Stimulated activated CD8-positive, alpha-beta memory T cell treated with anti-CD3 and anti-CD28 coated beads, Interleukin-7, amount 100 ng/mL, for 1 hour (primary cell): ENCODE data around the gene KCNQ2.

Experiments
- DNase-seq, 2 donors: peaks; one replicate each; pipeline ENCODE4 v3.0.0-alpha.2; 2020; ENCODE audit warnings: low read depth in 2 of 2

KCNQ2 gene

DNA sequence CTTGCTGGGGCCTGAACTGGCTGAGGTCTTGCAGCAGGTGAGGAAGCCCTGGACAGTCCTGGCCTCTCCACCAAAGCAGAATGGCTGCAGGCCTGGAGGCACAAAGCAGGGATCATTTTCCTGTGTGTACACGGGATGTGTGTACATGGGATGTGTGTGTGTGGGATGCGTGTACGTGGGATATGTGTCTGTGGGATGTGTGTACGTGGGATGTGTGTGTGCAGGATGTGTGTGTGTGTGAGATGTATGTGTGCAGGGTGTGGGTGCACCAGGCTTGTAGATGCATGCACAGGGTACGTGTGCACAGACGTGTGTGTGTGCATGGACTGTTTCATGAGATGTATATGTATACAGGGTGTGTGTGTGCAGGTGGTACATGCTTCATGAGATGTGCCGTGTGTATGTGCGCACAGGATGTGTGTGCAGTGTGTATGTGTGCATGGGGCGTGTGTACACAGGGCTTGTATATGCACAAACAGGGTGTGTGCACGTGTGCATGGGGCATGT is 103.4 kb downstream of the KCNQ2 start:
- DNase-seq: no peak

DNA sequence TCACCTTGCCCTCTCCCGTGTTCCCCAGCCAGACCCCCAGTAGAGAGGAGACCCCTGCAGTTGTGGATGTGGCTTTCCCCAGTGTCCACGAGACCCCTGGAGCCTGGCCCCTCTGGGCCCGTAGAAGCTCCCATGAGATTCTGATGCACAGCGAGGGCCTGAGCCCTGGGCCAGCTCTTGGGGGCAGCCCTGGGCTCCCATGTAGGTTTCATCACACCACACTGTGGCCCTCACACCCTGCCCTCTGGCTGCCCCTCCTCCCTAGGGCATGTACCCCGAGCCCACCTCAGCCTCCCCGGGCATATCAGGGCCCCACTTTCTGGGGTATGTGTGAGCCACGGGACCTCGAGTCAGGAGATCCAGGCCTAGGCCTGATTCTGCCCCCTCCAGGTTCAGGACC is 104.3 kb downstream of the KCNQ2 start:
- DNase-seq: no peak

- no peak for DNase-seq
Observed at GRCh38 chr20:63367446-63368055, 104.9 kb downstream of the KCNQ2 start.

DNA sequence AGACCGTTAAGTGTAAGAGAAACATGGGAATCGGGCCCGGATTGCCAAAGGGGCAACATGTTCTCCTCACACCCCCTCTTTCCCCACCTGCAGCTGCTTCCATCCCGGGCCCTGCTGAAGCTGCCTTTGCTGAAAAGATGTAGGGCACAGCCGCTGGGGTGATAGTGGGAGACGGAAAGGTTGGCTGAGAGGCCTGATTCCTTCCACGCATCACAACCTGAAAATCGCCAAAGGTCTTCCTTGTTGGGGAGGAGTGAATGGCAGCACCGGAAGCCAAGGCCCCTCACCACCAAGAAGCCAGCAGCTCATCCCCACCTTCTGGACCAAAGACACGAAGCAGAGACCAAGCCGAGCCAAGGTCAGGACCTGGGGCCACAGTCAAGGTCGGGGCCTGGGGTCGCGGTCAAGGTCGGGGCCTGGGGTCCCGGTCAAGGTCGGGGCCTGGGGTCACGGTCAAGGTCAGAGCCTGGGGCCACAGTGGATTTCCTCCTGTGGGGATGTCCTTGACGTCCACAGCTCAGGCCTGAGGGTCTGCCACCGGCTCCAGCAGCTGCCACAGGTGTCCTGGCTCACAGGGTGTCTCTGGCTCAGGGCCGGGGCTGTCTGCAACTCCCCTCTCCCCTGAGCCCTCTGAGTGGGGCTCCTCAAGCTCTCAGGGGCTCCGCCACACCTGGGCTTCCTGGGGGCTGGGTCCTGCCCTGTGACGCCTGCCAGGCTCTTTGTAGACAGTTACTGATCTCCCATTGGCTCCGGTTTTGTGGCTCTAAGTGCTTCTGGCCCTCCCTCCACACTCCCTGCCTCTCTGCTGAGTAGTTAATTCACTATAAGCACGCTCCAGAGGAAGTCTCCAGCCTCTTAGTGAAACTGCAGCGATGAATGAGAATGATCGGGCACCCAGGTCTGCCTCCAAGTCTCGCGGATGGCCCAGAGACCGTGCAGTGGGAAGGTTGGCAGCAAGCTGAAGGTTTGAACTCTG is 105.8 kb downstream of the KCNQ2 start:
- no peak for DNase-seq

- no peak for DNase-seq
Observed at GRCh38 chr20:63365601-63366389, 106.7 kb downstream of the KCNQ2 start.

DNA sequence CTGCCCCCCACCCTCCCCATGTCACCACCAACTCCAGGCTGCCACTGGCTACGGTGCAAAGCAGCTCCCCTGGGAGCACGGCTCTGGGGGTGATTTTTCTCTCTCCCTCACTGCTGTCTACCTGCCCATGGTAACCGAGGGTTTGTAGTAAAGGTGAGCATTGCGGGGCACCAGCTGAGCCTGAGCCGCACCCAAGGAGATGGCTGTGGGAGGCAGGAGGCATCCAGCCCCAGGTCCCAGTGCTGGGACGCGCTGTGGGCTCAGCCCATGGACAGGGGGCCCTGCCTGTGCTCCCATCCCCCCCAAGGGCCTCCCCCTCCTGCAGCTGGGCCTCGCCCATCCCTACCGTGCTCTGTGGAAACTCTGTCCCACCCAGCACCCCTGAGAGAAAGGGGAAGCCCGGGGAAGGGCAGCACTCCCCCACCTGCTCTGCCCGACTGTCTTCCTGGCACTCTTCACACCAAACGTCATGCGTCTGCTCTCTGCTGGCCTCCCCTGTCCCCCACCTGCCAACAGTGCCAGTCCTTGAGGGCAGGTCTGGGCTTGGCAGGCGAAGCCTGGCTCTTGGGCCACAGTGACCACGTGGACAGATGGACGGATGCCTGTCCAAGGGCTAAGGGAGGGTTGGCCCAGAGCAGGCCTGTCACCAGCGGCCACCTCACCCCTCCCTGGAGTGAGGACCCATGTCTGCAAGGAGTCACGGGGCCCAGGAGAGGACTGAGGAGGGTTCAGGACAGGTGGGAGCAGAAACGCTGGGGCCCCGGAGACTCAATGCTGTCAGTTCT is 107.5 kb downstream of the KCNQ2 start:
- DNase-seq: no peak

GRCh38 chr20:63363981-63364561 is 108.4 kb downstream of the KCNQ2 start:
- DNase-seq: no peak

DNA sequence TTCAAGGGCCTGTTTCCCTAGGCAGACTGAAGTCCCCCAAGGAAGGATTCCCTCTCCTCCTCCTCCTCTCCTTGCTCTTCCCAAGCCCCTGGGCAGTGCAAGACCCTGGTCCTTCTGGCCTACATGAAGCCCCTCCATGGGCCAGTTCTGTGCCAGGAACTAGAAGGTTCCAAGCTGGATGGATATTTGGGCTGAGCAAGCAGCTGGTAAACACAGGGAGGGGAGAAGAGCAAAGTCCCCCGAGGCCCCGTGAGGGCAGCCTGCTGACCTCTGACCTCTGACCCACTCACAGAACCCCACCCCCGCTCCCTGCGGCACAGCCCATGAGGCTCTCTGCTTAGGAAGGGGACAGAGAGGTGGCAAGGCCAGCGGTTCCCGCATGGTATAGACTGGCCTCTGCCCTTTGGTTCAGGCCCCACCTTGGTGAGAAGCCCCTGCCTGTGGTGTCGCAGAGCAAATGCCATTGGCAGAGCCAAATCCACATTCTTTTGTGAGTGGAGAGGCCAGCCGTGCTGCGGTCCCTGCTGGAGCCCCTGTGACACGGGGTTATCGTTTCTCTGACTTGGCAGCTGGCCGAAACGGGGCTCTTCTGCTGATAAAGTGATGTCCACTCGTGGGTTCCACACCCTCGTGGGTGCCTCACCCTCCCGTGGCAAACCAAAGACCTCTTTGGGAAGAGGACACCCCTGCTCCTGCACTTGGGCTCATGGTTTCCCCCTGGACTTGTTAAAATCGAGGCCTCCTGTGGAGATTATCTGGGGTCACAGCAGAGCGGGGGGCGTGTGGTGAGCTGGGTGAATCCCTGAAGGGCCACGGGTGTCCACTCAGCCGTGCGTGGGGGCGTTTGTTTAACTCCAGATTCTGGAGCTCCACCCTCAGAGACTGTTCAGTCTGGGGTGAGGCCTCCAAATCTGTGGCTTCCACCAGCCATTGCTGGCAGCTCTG is 109.2 kb downstream of the KCNQ2 start:
- DNase-seq: no peak

DNA sequence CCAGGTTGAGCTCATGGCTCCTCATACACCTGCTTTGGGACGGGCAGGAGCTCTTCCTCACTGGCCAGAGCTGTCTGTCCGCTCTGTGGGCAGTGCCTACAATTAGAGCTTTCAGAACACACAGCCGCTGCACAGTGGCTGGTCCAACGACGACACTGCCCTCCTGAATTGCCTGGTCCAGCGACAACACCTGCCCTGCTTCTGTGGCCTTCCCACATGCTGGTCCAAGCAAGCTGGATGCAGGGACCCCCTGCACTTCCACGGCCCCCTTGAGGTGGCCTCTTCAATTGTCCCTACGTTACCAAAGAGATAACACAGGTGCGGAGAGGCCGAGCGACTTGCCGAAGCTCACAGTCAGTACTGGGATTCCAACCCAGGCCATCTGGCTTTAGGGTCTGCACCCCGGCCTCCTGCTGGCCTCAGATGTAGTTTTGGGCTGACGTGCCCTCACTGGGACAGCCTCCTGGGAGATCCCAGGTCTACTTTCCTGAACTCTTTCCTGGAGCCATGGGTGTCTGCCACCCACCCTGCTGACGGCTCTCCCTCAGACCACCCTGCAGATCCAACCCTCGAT is 109.9 kb downstream of the KCNQ2 start:
- no peak for DNase-seq

DNA sequence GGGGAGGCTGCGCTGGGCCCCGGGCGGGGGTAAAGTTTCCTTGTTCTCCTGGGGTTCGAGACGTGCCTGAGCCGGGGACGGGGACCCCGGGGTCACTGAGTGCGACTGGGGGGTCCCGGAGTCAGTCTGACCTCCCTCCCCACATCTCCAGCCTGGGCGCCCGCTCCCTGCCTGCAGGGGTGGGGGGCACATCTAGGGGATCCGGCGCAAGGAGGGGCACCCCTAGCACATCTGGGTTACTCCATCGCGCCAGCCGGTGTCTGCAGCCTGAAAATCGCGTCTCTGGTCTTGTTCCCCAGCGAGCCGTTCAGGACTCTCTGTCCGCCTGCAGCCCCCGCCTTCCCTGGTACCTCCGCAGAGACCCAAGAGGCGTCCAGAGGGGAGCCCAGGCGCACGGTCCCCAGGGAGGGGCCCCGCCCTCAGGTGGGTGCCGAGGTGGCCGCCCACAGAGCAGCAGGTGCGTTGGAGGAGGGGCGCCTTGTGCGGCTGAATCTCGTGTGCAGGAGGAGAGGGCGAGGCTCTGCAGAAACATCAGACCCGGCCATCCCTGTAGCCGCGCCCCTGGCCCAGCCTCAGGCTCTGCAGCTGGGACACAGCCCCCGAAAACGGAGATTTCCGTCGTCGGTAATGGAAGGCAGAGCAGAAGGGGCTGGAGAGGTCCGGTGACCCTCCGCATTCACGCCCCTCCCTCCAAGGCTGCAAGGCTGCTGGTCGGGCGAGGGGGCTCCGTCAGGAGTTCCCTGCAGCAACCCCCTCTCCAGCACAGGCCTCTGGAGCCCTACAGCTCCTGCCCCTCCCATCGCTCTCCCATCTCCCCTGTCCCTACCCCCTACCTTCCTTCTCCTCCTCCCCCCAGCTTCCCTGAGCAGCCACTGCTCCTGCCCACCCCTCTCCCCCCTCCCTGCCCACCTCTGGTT is 110.7 kb downstream of the KCNQ2 start:
- no peak for DNase-seq

DNA sequence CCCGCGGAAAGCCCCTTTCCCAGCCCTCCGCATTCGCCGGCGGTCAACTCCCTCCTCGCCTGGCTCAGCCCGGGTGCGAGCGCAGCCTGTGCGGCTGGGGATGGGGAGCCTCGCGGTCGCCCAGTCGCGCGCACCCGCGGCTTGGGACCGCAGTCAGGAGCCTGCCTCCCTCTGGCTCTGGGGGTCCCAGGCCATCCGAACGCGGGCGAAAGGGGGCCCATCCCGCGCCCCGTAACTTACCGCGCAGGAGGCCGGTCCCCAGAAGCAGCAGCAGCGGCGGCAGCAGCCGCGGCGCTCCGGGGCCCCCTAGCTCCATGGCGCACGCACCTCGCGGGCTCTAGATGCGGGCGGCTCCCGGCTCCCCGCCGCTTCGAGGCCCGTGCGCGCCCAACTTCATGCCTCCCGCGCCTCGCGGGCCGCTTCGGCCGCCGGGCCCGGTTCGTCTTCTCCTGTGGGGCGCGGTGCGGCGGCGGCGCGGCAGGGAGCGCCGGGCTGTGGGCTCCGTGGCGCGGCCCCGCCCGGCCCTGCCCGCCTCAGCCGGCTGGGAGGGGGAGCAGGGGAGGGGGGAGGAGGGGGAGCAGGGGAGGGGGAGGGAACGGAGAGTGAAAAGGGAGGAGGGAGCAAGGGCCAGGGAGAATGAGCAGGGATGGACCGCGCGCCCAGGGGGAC is 111.5 kb downstream of the KCNQ2 start, which contains the start of gene CHRNA4:
CHRNA4 (minus strand) TSS at position 500 of the 669 bp plus-strand sequence; CDS start at position 316, 184 bp downstream.
- no peak for DNase-seq

DNA sequence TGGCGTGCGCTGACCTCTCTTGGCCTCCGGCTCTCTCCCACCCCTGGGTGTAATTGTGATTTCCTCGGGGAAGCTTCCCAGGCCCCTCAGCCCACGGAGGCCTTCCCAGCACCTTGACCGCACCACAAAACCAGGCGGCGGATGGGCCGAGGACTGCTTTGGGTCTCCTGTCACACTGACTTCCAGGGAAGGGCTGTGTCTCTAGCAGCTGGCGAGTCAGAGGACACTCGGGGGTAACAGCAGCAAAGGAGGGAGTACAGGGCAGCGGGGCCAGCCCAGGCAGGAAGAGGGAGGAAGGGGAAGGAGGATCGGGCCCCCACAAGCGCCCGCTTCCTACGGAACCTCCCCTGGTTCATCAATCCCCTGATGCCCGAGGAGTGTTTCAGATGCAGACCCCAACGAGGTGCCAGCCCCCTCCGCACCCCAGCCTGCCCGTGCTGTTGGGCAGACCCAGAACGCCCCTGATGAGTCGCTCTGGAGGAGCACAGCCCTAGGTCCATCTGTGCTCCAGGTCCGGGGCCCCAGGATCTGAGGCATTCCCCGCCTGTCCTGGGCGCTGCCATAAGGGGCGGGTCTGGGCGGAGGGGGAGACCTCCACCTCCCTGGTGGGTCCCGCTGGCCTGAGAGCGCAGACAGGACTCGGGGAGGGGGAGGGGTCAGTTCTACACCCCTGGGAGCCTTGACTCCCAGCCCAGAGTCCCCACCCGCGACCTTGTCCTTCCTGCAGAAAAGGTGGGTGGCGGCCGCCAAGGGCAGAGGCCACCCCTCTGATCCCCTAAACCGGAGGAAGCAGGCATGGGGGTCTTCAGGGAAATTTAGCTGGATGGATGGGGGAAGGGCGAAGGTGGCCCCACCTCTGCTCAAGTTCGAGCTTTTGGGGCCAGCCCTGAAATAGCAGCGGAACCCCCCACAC is 112.3 kb downstream of the KCNQ2 start:
- DNase-seq: no peak

- DNase-seq: no peak
Observed at GRCh38 chr20:63359164-63359934, 113.1 kb downstream of the KCNQ2 start.

- DNase-seq: no peak
Observed at GRCh38 chr20:63357921-63358905, 114.2 kb downstream of the KCNQ2 start.
